Naive thymus-derived CD4-positive, alpha-beta T cell (primary cell): ENCODE data around the gene ATP9B. TPM values are rescaled to one million over a fixed set of nuclear protein-coding genes. Genes with fewer than 3 reads are reported as not detected.
A peak's percentile ranks its signal among the peaks of the same experiment; 100 is the strongest.

Source experiments
- ATAC-seq: fragments of 150-1000 bp; cut with Tn5 transposase; 2 replicates; pipeline ENCODE4 v1.10.0; 2021; ENCODE audit warnings: mild to moderate bottlenecking, moderate library complexity
- CTCF ChIA-PET: fragments of 350-600 bp; sonication (Branson Sonifier 250); formaldehyde crosslinking; loops from one replicate; lab custom pipeline; 2021; ENCODE audit warnings: antibody characterized with exemption; lab: Charles Lee
- POLR2A ChIA-PET: fragments of 350-600 bp; sonication (Branson Sonifier 250); formaldehyde crosslinking; loops from one replicate; lab custom pipeline; 2021; ENCODE audit warnings: antibody characterized with exemption, inconsistent platforms; lab: Charles Lee
- DNase-seq, 9 donors: peaks; one replicate each; pipeline versions ENCODE4 v3.0.0 to v3.0.0-alpha.2; 2020 to 2022; ENCODE audit warnings: mixed read lengths in 1 of 9
- H3K27ac ChIP-seq: one replicate; pipeline ENCODE4 v1.7.0; 2013; ENCODE audit warnings: mild to moderate bottlenecking, low read depth, low read length, moderate library complexity
- H3K27me3 ChIP-seq, 2 donors: one replicate each; pipeline ENCODE4 v1.7.0; 2013; ENCODE audit warnings: low read length in 2 of 2, mild to moderate bottlenecking in 2 of 2, moderate library complexity in 2 of 2; ENCODE audit not compliant: control insufficient read depth in 2 of 2, insufficient read depth in 2 of 2
- H3K36me3 ChIP-seq, 3 experiments: 1 replicate in 2 of 3; 2 replicates in 1 of 3; pipeline ENCODE4 v1.7.0; 2013; ENCODE audit warnings: low read length in 3 of 3, mild to moderate bottlenecking in 3 of 3, moderate library complexity in 1 of 3; ENCODE audit not compliant: insufficient read depth in 3 of 3, control insufficient read depth in 2 of 3
- H3K4me1 ChIP-seq, 2 donors: one replicate each; pipeline ENCODE4 v1.7.0; 2013; ENCODE audit warnings: low read length in 2 of 2, mild to moderate bottlenecking in 2 of 2, moderate library complexity in 1 of 2; ENCODE audit not compliant: control insufficient read depth in 2 of 2, insufficient read depth in 2 of 2
- H3K4me3 ChIP-seq: 2 replicates; pipeline ENCODE4 v1.7.0; 2013; ENCODE audit warnings: mild to moderate bottlenecking, low read length
- H3K9me3 ChIP-seq, 3 experiments: 1 replicate in 2 of 3; 2 replicates in 1 of 3; pipeline ENCODE4 v1.7.0; 2013; ENCODE audit warnings: low read length in 3 of 3; ENCODE audit not compliant: control insufficient read depth in 2 of 3
- H3K27ac Mint-ChIP-seq, 9 donors: one replicate each; pipeline ENCODE4 v1.8.0; 2020 to 2022; ENCODE audit warnings: mixed read lengths in 9 of 9, mild to moderate bottlenecking in 8 of 9, moderate library complexity in 5 of 9, inconsistent platforms in 2 of 9
- H3K27me3 Mint-ChIP-seq, 5 donors: one replicate each; pipeline ENCODE4 v1.8.0; 2021 to 2022; ENCODE audit warnings: mixed read lengths in 5 of 5, mild to moderate bottlenecking in 1 of 5
- H3K36me3 Mint-ChIP-seq, 5 donors: one replicate each; pipeline ENCODE4 v1.8.0; 2020 to 2022; ENCODE audit warnings: mixed read lengths in 5 of 5, mild to moderate bottlenecking in 3 of 5, inconsistent platforms in 1 of 5
- H3K4me1 Mint-ChIP-seq, 7 donors: one replicate each; pipeline ENCODE4 v1.8.0; 2020 to 2022; ENCODE audit warnings: mixed read lengths in 7 of 7, mild to moderate bottlenecking in 3 of 7, inconsistent platforms in 1 of 7
- H3K4me3 Mint-ChIP-seq, 10 donors: one replicate each; pipeline ENCODE4 v1.8.0; 2020 to 2022; ENCODE audit warnings: mild to moderate bottlenecking in 10 of 10, mixed read lengths in 10 of 10, moderate library complexity in 6 of 10, inconsistent platforms in 2 of 10
- H3K9me3 Mint-ChIP-seq, 11 donors: one replicate each; pipeline ENCODE4 v1.8.0; 2020 to 2022; ENCODE audit warnings: mixed read lengths in 11 of 11, mild to moderate bottlenecking in 4 of 11, inconsistent platforms in 1 of 11, moderate library complexity in 1 of 11
- intact Hi-C, 2 donors: fragments of 100-400 bp; cut with micrococcal nuclease; formaldehyde crosslinking; loops; one replicate each; pipeline ENCODE4 v1.15.1; 2023
- polyA plus RNA-seq, 2 donors: library from polyadenylated mRNA; unstranded; fragments of 300-500 nt; fragmentation: Illumina TruSeq; gene quantifications; one replicate each; pipeline ENCODE4 v1.2.3, GENCODE V29; 2021
- total RNA-seq, 6 experiments: library from RNA in 5 of 6; stranded (reverse) in 5 of 6; gene quantifications; 1 replicate in 5 of 6; 2 replicates in 1 of 6; pipeline ENCODE4 v1.2.3 and lab custom pipeline; 2021 to 2026

ATP9B gene
- total and polyA plus RNA-seq, 7 experiments from 2014 or later, result 21.3 to 90.5 (median 79.4) TPM

DNA sequence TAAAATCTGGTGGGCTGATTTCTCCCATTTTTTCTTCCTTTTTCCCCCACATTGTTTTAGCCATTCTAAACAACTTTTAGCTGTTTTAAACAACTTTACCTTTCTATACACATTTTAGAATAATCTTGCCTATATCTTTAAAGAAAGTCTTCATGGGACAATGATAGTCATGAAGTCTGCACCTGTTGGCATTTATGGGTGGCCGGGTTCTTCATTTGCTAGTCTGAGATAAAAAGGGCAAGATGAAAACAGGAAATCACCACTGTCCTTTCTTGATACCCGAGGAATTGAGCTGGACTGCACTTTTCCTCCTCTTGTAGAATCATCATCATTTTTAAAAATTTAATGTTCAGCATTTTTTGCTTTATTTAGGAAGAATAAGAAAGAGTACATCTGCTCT lies 104.5 kb downstream of the ATP9B start:
- Mint-ChIP-seq H3K4me3 (no peak overlapping the region), H3K4me1 (peaks cover 2 to 22% (median 9%) of the 10 kb centered on the region in 7 donors), H3K27me3 (no peaks in the 10 kb centered on the region), H3K27ac (no peak overlapping the region), H3K9me3 (peaks cover 0 to 2% (median 0%) of the 10 kb centered on the region in 11 donors), H3K36me3 (peaks cover 10 to 59% (median 38%) of the 10 kb centered on the region in 5 donors)
- H3K27ac ChIP-seq, result no peak overlapping the region
- intact Hi-C loops, result no loop called here
- DNase-seq, result no peak
- H3K9me3 ChIP-seq, result no peaks in the 10 kb centered on the region
- H3K27me3 ChIP-seq, result no peaks in the 10 kb centered on the region
- H3K36me3 ChIP-seq, result peaks cover 0 to 19% (median 0%) of the 10 kb centered on the region in 3 experiments
- no peak overlapping the region for H3K4me3 ChIP-seq
- ATAC-seq, result no peak
- ChIA-PET CTCF (no interaction called here), POLR2A (no interaction called here)
- no peaks in the 10 kb centered on the region for H3K4me1 ChIP-seq

DNA sequence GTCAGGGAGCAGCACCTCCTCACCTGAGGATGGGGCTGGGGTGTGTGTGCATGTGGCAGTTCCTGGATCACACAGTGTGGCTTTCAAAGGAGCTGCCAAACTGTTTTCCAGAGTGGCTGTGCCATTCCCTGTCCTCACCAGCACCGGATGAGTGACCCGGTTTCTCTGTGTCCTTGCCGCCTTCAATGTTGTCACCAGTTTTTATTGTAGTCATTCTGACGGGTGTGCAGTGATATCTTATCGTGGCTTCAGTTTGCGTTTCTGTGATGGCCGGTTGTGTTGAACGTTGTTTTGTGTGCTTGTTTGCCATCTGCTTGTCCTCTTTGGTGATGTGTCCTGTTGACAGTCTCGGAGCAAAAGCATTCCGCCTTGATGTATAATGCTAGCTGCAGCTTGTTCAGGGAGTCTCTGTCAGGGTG lies 108.9 kb downstream of the ATP9B start:
- Mint-ChIP-seq H3K36me3 (peaks cover 7 to 70% (median 48%) of the 10 kb centered on the region in 5 donors), H3K4me3 (no peak overlapping the region), H3K4me1 (peaks cover 0 to 32% (median 19%) of the 10 kb centered on the region in 7 donors), H3K27ac (peak overlapping the region in 1 of 9 donors; percentile 26), H3K27me3 (no peaks in the 10 kb centered on the region), H3K9me3 (peaks cover 0 to 2% (median 0%) of the 10 kb centered on the region in 11 donors)
- peaks cover 0 to 19% (median 0%) of the 10 kb centered on the region in 3 experiments for H3K36me3 ChIP-seq
- no peak overlapping the region for H3K27ac ChIP-seq
- intact Hi-C loops, result no loop called here
- H3K4me3 ChIP-seq, result no peak overlapping the region
- no peaks in the 10 kb centered on the region for H3K4me1 ChIP-seq
- ATAC-seq (no peak), DNase-seq (no peak)
- POLR2A ChIA-PET, result no interaction called here
- CTCF ChIA-PET, result no interaction called here
- no peaks in the 10 kb centered on the region for H3K27me3 ChIP-seq
- H3K9me3 ChIP-seq, result no peaks in the 10 kb centered on the region

DNA sequence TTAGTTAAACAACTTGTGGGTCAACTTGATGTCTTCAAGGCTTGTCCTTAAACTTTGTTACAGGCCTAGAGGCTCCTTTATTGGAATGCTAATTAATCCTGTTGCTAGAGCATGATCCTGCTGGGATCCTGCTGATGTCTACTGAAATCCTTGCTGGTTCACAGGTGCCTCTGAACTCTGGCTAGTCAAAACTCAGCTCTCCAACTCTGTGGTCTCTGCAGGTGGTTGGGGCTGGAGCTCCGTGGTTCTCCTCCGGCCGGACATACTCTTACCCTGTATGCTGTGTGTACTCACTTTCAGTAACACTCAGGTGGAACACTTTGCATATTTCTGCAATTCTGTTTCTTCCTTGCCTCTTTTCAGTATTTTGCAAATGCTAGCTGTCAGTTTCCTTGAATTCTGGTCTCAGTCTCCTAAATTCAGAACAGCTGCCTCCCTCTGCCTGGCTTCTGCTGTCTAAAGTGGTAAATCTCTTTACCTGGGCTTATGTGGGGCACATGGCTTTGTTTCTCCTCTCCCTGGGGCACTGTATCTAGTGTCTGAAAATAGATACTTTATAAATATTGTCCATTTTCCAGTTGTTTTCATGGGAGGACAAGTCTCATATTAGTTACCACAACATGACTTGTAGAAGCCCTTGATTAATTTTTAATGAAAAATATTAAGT lies 113.0 kb downstream of the ATP9B start:
- no peak overlapping the region for H3K27ac ChIP-seq
- ChIA-PET POLR2A (no interaction called here), CTCF (no interaction called here)
- Mint-ChIP-seq H3K4me1 (peaks cover 6 to 34% (median 20%) of the 10 kb centered on the region in 7 donors), H3K4me3 (no peak overlapping the region), H3K27ac (peak overlapping the region in 1 of 9 donors; percentile 57), H3K9me3 (peaks cover 0 to 2% (median 0%) of the 10 kb centered on the region in 11 donors), H3K36me3 (peaks cover 7 to 49% (median 31%) of the 10 kb centered on the region in 5 donors), H3K27me3 (no peaks in the 10 kb centered on the region)
- H3K4me3 ChIP-seq, result no peak overlapping the region
- no peaks in the 10 kb centered on the region for H3K9me3 ChIP-seq
- H3K36me3 ChIP-seq, result peaks cover 0 to 11% (median 2%) of the 10 kb centered on the region in 3 experiments
- DNase-seq (no peak), ATAC-seq (no peak)
- H3K27me3 ChIP-seq, result no peaks in the 10 kb centered on the region
- H3K4me1 ChIP-seq, result no peaks in the 10 kb centered on the region
- intact Hi-C loops, result no loop called here

DNA sequence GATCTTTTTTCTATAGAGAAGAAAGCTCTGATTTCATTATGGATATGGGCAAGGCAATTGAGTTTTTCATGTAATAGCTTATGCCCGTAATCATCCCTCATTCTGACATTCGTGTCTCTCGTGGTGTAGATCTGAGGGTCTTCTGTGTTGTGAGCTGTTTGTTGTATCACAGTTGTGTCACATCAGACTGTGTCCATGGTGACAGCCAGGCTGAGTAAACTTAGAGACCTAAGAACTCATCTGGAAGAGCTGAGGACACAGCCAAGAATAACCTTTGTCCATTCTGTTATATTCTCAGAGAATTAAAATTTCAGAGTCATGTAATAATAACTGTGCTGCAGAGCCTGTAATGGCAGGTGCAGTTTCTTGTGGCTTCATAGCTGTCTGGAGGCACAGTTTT lies 116.5 kb downstream of the ATP9B start:
- peaks cover 0 to 5% (median 0%) of the 10 kb centered on the region in 3 experiments for H3K36me3 ChIP-seq
- H3K27me3 Mint-ChIP-seq, result no peaks in the 10 kb centered on the region
- H3K4me1 Mint-ChIP-seq, result peaks cover 7 to 22% (median 18%) of the 10 kb centered on the region in 7 donors
- peaks cover 0 to 42% (median 21%) of the 10 kb centered on the region in 5 donors for H3K36me3 Mint-ChIP-seq
- no peak for DNase-seq
- H3K4me3 ChIP-seq, result no peak overlapping the region
- no peak overlapping the region for H3K27ac Mint-ChIP-seq
- H3K27ac ChIP-seq, result no peak overlapping the region
- H3K9me3 ChIP-seq, result no peaks in the 10 kb centered on the region
- H3K4me1 ChIP-seq, result no peaks in the 10 kb centered on the region
- no peaks in the 10 kb centered on the region for H3K27me3 ChIP-seq
- POLR2A ChIA-PET, result no interaction called here
- no peak for ATAC-seq
- intact Hi-C loops, result no loop called here
- no peak overlapping the region for H3K4me3 Mint-ChIP-seq
- CTCF ChIA-PET, result no interaction called here
- H3K9me3 Mint-ChIP-seq, result no peaks in the 10 kb centered on the region

DNA sequence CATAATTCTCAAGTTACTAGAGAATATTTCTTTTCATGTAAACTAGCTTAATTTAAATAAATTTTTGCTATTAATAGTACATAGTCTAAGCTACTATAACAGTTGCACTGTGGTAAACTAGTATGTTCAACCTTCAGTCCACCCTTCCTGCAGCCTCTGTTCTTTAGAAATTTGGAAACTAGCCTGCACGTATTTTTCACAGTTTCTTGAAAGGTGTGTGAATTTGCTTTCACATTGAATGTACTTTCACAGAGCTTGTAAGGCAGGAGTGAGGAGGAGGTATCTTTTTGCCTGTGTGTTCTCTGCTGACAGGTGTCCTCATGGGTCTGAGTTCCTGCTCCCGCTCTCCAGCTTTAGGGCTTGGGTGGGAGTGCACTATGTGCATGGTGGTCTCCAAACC lies 117.5 kb downstream of the ATP9B start:
- H3K9me3 Mint-ChIP-seq, result no peaks in the 10 kb centered on the region
- no peak for DNase-seq
- Histone ChIP-seq H3K4me3 (no peak overlapping the region), H3K9me3 (no peaks in the 10 kb centered on the region), H3K27me3 (no peaks in the 10 kb centered on the region), H3K27ac (no peak overlapping the region), H3K4me1 (peaks cover 0 to 5% of the 10 kb centered on the region in 2 donors), H3K36me3 (peaks cover 0 to 5% (median 0%) of the 10 kb centered on the region in 3 experiments)
- ChIA-PET POLR2A (no interaction called here), CTCF (no interaction called here)
- peak overlapping the region in 1 of 9 donors; percentile 43 for H3K27ac Mint-ChIP-seq
- H3K4me1 Mint-ChIP-seq, result peaks cover 3 to 16% (median 15%) of the 10 kb centered on the region in 7 donors
- no peak overlapping the region for H3K4me3 Mint-ChIP-seq
- H3K36me3 Mint-ChIP-seq, result peaks cover 2 to 39% (median 23%) of the 10 kb centered on the region in 5 donors
- intact Hi-C loops, result no loop called here
- H3K27me3 Mint-ChIP-seq, result no peaks in the 10 kb centered on the region
- ATAC-seq, result no peak

DNA sequence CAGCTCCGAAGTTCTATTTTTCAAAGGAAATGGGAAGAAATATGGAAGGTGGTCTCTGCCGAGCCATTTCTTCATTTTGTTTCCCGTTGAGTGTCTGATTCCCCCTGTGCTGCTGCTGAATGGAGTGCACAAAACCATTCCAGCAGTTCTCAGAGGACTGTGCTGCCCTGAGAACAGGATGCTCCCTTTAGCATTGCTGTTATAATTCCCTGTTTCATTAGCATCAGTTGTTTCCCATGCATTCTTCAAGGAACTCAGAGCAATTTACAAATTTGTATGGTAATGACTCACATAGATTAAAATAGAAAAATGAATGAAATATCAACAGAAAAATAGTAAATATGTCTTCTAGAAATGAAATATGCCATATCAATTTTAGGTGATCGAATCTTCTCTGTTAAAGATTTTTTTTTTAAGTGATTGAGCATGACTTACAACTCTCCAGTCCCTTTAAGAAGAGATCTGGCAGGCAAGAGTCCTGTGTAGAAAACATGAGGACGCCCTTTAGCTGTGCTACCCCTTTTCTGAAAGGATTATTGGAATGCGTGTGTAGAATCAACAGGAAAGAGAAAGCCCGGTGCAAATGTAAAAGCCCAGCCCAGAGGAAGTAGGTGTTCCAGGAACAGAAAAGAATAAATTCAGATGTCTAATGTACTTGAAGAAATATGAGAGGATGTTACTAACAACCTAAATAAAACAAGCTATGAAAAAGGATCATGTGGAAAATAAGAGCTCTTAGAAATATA lies 118.5 kb downstream of the ATP9B start:
- no peak overlapping the region for H3K27ac ChIP-seq
- CTCF ChIA-PET, result no interaction called here
- H3K9me3 ChIP-seq, result no peaks in the 10 kb centered on the region
- peak overlapping the region in 2 of 9 donors; percentile 71 to 74 for H3K27ac Mint-ChIP-seq
- H3K4me3 ChIP-seq, result no peak overlapping the region
- DNase-seq (no peak), ATAC-seq (no peak)
- no peaks in the 10 kb centered on the region for H3K27me3 ChIP-seq
- intact Hi-C loops, result no loop called here
- POLR2A ChIA-PET, result no interaction called here
- no peaks in the 10 kb centered on the region for H3K9me3 Mint-ChIP-seq
- H3K36me3 Mint-ChIP-seq, result peaks cover 3 to 41% (median 17%) of the 10 kb centered on the region in 5 donors
- H3K27me3 Mint-ChIP-seq, result no peaks in the 10 kb centered on the region
- H3K4me1 ChIP-seq, result peaks cover 0 to 7% of the 10 kb centered on the region in 2 donors
- H3K36me3 ChIP-seq, result peaks cover 0 to 5% (median 3%) of the 10 kb centered on the region in 3 experiments
- peaks cover 2 to 14% (median 11%) of the 10 kb centered on the region in 7 donors for H3K4me1 Mint-ChIP-seq
- peak overlapping the region in 1 of 10 donors; percentile 10 for H3K4me3 Mint-ChIP-seq
